GM18909 (cell line): ENCODE measurements around the gene NINL.
"Not testable (repeated sequence)": the region's sequence is repeated elsewhere in the genome, so short reads cannot be mapped to it uniquely, and the experiment has no call there.

Experiments used
- ATAC-seq: cut with Tn5 transposase; IDR thresholded peaks from one replicate; pipeline ENCODE4 v1.9.1; 2021; ENCODE audit warnings: mild to moderate bottlenecking; ENCODE audit not compliant: unreplicated experiment, poor library complexity

NINL gene

DNA sequence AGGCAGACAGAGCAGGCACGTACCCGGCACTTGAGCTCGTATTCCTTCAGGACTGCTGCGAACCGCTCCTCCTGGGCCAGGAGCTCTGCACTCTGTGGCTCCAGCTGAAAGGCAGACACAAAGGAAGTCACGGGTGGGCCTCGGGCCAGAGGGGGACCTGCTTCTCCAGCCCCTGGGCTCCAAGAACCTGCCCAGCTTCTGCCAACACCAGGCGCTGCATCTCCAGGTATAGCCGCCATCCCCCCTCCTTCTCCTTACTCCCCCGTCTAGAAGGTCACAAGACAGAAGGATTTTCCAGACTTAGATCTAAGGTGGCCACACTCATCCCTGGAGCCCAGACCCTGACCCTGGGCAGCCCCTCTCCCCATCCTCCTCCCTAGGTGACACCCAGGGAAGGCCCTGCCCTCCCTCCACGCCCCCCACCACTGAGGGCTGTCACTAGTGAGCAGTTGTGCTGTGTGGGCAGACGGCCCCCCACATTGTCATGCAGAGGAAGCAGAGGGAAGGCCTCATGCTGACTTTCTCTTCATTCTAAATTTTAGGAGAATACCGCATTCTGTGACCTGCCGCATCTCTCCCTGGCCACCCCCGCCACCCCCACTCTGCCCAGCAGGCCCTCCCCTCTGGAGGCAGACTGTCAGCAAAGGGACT is 96.0 kb downstream of the NINL start:
- no peak for ATAC-seq

DNA sequence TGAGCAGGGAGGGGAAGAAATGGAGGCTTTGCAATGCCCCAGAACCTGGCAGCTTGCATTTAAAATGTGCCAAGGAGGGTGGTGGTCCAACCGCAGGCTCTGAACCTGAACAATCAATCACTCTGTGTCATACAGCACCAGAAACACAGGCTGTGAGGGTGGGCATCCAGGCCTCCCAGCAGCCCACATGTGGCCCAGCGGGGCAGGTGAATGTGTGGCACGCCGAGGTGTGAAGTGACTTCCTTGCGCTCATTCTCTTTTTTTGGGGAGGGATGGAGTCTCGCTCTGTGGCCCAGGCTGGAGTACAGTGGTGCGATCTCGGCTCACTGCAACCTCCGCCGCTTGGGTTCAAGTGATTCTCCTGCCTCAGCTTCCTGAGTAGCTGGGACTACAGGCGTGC is 97.4 kb downstream of the NINL start:
- no peak for ATAC-seq

DNA sequence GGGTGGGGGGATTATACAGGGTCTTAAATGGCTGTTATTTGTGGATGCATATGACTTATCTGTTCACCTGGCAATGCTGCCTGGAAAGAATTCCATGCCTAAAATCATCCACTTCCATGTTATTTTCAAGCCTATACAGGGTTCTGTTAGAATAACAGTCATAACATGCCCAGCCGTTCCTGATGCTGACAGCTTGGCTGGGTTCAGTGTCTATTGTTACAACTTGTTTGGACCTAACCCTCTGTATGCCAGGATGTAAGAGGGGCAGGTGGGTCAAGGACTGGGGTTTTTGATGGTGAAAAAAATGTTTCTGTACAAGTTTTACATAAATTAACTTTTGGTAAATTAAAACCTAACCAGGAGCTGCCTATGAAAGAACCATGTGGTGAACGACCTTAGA is 98.0 kb downstream of the NINL start:
- ATAC-seq: no peak

DNA sequence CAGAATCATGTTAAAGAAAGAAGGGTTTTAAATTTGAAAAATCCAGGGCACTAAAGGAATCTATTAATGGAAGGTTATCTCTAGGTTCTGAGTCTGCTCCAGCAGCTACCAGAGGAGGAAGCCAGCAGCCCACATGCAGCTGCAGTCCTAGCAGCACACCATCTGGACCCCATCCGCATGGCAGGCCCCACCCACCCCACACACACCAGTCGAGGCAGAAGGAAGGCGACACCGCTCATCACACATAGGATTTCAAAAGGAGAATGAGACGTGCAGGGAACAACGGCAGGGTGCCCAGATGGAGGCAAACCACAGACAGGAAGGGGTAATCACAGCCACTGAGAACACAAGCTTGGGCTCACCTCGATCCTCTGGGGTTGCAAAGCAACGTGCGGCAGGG is 99.0 kb downstream of the NINL start:
- no peak for ATAC-seq

DNA sequence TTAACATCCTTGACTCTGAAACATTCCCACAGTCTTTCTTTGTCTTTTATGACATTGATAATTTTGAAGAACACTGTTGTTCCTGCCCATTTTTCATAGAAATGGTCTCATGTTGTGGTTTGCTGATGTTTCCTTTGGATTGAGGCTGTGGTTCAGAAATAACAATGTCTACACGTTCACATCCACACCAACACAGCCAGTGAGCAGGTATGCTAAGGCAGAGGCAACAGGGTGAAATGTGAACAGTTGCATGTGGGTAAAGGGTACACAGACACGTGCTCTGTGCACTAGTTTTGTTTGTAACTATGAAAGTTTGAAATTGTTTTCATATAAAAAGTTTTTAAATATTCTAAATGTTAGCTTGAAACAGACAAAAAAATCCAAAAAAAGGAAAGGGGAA is 99.5 kb downstream of the NINL start:
- ATAC-seq: no peak

DNA sequence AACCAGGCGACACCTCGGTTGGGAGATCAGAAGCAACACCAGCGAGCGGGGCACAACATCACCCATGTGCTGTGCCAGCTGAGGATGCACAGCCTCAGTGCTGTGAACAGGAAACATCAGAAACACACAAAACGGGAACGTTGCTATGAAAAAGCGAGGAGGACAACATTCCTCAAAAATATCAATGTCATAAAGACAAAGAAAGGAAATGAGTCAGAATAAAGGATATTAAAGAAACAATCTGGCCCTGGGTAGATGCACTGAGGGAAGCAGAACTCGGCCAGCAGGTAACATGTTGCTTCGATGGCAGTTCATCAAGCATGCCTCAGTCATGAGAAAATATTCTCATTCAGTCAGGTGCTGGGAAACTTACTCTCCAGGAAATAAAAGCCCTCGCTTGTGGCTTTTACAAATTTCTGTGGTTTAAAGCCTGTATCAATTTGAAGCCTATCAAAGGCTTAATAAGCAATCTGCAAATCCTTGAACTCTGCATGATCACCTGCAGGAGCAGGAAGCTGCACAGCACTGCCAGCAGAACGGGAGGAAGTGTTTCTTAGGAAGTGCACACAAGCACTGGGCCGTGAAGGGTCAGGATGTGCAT is 100.3 kb downstream of the NINL start:
- ATAC-seq: no peak

DNA sequence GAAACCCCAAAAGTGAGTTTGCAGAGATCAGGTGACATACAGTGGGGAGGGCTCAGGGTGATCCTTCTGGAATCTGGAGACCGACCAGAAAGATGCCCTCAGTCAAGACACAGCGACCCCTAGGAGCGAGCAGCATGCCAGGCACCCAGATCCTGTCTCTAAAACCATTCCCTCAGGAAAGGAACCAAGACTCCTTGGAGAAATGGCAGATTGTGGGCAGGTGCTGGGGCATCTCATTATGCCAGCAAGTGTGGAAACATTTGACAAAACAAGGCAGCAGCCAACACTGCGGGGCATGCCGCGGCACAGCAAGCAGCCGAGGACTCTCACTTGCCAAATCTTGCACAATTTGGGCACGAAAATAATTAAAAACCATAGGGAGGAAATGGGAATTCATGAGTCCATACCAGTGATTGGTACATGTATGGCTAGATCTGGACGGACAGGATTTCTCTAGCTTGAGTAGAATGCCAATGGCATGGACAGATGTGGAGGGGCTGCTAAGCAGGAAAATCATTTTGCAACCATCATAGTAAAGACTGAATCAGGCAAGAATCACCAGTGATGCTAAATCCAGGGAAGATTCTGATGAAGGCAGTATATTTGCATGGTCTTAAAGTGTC is 101.0 kb downstream of the NINL start:
- no peak for ATAC-seq

DNA sequence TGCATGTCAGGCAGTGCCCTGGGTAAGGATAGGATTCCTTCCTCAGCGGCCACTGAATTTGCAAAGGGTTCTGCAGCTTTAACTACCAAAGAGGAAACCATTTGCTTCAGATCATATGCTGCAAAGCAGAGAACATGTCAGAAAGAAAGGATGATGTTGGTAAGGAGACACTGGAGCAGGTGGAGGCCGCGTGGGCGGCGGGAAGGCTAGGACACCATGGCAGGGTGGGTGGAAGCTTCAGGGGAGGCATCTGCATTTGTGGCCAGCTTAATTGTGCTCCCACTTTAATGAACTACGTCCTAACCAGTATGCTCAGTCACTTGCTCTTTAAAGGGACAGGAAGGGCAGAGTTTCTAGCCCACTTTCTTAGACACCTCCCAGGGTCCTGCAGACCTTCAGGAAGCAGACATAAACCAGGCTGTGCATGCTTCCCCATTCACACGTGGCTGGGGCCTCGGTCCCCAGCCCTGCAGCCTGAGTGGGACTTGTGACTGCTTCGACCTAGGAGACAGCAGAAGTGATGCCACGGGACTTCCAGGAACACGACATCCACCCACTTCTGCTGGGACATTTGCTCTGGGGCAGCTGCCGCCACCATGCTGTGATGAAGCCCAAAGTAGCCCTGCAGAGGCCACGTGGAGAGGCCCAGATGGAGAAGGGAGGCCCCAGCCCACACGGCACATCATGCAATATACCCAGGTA is 101.7 kb downstream of the NINL start:
- no peak for ATAC-seq

DNA sequence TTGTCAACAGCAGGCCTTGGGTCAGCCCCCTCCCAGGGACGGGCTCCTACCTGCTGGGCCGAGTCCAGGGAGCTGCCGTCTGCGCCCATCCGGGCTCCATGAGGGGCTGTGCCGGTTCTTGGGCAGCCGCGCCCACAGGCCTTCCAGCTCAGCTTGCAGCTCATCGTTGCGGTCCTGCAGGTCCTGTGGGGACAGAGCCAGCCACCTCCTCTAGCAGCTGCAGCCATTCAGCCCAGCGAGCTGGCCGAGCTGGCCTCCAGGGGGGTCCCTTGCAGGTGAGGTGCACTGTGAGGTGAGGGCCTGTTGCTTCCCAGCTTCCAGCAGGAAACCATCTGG is 103.4 kb downstream of the NINL start:
- ATAC-seq: no peak

DNA sequence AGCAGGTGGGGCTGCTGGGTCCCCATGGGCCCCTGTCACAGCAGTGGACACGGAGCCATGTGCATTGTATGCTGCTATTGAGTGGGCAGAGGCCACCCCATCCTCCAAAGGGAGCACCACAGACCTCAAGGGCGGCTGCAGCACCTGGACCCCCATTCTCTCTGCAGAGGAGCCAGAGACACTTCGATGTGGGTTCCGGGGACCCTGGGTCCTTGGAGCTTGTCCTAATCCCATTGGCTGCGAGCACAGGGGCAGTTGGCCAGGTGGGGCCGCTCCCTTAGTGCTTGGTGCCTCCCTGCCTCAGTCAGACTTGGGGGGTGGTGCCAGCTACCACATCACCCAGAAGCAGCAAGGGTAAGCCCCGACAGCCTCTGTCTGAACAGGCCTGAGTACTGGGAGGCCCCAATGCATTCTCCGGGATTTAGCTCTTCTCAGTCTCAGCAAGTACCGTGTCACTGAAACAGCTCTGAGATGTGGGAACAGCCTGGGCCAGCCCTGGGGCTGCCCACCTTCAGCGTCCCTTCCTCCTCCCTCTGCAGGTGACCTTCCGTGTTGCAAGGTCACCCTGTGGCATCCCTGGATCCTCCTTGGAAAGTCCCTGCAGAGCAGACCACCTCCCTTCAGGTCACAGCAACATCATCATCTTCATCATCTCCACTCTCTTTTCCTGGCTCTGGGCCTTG is 104.0 kb downstream of the NINL start:
- no peak for ATAC-seq

DNA sequence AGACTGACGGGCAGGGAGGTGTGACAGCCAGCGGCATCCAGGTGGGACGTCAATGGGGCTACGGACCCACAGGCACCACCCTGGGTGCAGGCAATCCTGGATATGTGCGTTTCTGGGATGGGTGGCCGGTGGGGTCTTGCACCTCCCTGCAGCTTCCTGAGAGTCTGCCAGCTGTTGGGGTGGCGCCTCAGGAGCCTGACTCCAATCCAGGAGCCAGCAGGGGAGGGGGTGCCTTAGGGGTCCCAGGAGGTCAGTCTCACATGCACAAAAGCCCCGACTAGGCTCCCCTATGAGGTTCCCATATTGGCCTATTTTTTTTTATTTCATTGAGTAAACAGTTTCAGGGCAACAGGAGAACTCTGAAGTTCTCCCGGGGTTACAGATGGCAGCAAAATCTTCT is 104.5 kb downstream of the NINL start:
- ATAC-seq: no peak

DNA sequence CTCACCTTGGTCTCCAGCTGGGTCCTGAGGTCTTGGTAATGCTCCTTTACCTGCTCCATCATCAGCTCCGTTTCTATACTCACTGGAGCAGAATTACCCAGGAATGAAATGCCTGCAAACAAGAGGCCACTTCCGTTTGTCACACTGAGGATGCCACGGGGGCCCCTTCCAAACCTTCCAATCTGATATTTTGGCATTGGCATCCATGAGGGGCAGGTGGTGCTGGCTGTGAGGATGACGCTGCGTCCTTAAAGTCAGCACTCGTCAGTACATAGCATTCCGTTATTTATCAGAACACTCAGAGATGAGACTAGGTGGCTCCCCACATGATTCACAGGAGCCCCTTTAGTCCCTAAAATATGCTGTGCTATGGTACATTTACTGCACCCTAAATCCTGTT is 105.2 kb downstream of the NINL start:
- no peak for ATAC-seq

DNA sequence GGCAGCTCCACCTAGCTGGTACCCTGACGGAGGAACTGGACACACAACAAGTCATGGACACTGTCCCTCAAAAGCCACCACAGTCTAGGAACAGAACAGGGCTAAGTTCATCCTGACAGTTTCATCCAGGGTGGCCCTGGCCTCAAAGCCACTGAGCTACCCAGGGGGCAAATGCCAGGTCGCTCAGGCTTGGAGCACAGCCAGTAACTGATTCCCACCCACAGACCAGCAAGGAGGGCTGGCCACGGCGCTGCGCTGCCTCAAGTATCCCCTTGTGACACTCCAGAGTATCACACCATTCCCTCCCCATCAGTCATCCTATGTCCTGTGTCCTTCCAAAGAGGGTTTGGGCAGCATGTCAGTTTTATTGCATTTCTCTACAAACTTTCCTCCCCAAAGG is 105.7 kb downstream of the NINL start:
- ATAC-seq: no peak

DNA sequence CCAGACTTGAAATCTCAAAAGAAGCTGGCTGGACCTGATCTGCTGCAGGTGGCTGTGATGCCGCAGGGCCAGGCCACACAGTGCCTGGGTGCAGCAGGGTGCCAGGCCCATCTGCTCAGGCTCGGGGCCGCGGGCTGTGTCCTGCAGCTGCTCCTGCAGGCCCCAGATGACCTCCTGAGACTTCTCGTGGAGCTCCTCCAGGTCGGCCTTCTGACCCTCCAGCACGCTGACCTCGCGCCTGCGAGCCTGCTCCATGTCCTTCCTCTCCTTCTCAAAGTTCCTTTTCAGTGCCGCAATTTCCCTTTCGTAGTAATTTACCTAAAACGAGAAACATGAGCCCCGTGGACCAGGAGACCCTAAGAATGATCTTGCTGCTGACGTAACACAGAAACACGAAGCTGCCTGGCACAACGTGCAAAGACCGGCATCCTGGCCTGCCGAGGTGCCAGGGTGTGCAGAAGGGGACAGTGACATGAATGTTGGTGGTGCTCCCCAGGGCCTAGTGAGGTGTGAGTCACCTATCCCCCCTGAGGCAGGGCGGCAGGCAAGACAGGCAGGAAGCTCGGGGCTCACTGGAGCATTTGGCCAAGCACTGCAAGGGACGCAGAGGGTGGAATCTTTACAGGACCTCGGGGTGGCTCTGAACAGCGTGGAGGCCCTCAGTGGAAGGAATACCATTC is 106.3 kb downstream of the NINL start:
- no peak for ATAC-seq

DNA sequence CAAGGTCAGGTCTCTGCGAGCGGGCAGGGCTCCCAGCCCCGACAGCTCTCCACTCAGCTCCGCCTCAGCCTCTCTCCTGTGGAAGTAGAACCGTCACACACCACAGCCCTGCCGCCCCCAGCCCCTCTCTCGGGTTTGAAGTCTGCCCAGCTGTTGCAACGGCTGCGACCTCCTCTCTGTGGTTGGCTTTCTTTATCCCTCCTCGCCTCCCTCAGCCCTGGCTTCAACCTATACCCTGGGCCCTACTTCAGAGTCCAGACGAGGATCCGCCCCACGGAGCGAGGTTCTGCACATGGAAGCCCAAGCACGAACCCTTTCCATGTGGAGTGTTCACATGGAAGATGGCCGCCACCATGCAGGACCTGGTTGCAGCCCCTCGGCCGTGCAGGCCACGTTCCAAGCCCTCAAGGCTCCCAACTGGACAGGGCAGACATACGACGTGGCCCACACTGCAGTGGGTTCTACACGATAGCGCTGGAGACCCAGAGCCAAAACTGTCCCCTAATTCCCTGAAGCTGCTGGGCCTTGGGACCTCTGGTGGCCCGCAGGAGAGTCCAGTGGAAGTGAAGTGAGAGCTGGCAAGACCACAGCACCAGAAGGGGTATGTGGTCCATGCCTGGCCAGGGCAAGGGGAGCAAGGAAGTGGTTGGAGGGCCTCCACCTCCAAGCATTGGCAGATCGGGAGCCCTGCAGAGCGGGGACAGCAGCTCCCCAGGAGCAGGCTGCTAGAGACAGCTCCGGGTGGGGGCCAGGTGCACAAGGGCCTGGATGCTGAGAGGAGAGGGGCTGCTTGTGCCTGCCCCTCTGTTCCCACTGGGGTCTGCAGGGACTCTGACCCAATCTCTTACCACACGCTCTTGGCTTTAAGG is 108.1 kb downstream of the NINL start:
- no peak for ATAC-seq

DNA sequence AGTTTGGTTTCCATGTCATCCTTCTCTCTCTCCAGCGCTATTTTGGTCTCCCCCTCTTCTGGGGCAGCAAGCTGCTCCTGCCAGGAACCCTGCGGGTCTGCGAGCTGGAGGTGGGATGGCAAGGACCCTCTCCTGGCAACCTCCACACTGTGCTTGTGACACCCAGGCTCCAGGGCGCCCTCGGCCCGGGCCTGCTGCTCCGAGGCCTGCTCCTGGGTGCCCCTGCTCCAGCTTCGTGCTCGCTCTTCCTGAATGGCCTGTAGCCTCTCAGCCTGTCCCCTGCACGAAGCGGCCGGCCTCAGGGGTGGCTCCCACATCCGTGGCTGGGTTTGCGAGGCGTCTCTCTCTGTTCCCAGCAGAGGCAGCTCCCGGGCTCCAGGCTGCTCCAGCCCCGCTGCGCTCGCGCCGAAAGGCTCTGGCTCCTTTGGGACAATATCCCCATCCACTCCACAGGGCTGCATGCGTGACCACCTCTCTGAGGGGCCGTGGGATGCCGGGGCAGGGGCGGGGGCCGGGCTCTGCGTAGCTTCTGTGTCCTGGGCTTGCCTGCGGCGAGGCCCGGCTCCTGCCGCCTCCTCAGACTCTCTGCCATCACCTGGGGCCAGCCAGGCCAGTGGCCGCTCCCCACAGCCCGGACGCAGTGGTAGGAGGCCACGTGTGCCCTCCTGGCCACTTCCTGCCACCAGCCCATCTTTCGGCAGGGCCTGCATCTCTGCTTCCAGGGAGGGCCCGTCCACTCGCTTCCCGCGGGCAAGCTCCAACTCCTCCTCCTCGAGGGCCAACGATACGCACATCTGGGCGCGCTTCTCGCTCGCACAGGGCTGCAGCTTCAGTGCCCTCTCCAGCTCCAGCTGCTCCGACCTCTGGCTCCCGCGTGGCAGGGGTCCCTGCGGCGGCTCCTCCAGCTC is 109.0 kb downstream of the NINL start:
- no peak for ATAC-seq

DNA sequence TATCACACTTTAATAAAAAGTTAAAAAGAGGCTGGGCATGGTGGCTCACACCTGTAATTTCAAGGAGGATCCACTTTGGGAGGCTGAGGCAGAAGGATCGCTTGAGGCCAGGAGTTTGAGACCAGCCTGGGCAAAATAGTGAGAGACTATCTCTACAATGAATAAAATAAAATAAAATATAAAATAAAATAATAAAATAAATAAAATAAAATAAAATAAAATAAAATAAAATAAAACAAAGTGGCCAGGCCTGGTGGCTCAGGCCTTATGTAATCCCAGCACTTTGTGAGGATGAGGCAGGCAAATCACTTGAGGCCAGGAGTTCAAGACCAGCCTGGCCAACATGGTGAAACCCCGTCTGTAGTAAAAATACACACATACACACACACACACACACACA is 112.0 kb downstream of the NINL start:
- not testable (repeated sequence) for ATAC-seq

DNA sequence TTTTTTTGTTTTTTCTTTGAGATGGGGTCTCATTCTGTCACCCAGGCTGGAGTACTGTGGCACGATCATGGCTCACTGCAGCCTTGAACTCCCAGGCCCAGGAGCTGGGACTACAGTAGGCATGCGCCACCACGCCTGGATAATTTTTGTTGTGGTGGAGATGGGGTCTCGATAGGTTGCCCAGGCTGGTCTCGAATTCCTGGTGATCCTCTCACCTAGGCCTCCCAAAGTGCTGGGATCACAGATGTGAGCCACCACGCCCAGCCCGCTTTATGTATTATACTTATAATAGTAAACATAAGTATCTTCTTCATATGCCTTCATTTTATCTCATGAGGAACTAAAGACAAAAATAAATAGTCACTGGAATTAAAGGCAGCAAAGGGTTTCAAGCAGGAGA is 114.3 kb downstream of the NINL start:
- no peak for ATAC-seq

DNA sequence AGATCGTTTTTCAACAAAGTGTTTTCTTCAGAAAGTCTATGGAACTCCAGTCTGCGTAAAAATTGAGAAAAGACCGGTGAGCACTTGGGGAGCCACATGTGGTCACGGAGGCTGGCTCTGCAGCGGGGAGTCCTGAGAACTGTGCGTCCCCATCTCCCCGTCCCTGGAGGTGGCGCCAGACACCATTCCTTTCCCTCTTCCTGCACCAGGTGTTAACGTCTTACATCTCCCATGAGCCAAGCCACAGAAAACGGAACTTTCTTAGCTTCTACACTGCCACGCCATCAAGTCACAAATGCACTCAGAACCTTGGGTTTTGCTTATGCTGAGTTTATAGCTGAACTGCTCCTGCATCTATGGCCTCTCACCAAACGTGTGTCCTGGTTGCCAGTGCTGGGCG is 115.3 kb downstream of the NINL start:
- peak; percentile 85 for ATAC-seq
